RWPE2 (cell line): ENCODE data around the gene CSNK1G2.

Experiments
- ATAC-seq: fragments of 200-7000 bp; cut with Tn5 transposase; 3 replicates; pipeline ENCODE4 v1.9.1; 2021; ENCODE audit warnings: low read depth
- DNase-seq: peaks from one replicate; pipeline ENCODE4 v3.0.0-alpha.2; 2020; ENCODE audit warnings: low spot score
- H3K27ac ChIP-seq: fragments of 450-650 bp; 2 replicates; pipeline ENCODE4 v1.5.1; 2017; ENCODE audit warnings: mild to moderate bottlenecking; ENCODE audit not compliant: poor library complexity, severe bottlenecking
- H3K27me3 ChIP-seq: fragments of 250-450 bp; sonication (Bioruptor Pico); 2 replicates; pipeline ENCODE4 v1.5.1; 2021; ENCODE audit warnings: mild to moderate bottlenecking, moderate library complexity; ENCODE audit not compliant: insufficient read depth, poor library complexity, severe bottlenecking
- H3K36me3 ChIP-seq: fragments of 250-450 bp; sonication (Bioruptor Pico); 2 replicates; pipeline ENCODE4 v1.5.1; 2020; ENCODE audit warnings: low read depth, mild to moderate bottlenecking, moderate library complexity
- H3K4me1 ChIP-seq: fragments of 250-450 bp; sonication (Bioruptor Pico); 2 replicates; pipeline ENCODE4 v1.5.1; 2021; ENCODE audit warnings: mild to moderate bottlenecking, moderate library complexity; ENCODE audit not compliant: insufficient read depth, poor library complexity, severe bottlenecking
- H3K4me3 ChIP-seq: fragments of 250-450 bp; sonication (Bioruptor Pico); 2 replicates; pipeline ENCODE4 v1.5.1; 2021; ENCODE audit warnings: mild to moderate bottlenecking, moderate library complexity; ENCODE audit not compliant: severe bottlenecking
- H3K9me3 ChIP-seq: fragments of 250-450 bp; sonication (Bioruptor Pico); 2 replicates; pipeline ENCODE4 v1.5.1; 2021; ENCODE audit warnings: mild to moderate bottlenecking, moderate library complexity; ENCODE audit not compliant: severe bottlenecking
- TF ChIP-seq, protein P1 (sequence below): fragments of 450-650 bp; IDR thresholded peaks from one replicate; pipeline ENCODE4 v1.5.1; 2017; ENCODE audit warnings: mild to moderate bottlenecking, moderate library complexity; ENCODE audit not compliant: poor library complexity, severe bottlenecking

The CSNK1G2 gene

GRCh38 chr19:1902923-1903322 is 38.0 kb upstream of the CSNK1G2 start:
- TF ChIP-seq, protein P1, sequence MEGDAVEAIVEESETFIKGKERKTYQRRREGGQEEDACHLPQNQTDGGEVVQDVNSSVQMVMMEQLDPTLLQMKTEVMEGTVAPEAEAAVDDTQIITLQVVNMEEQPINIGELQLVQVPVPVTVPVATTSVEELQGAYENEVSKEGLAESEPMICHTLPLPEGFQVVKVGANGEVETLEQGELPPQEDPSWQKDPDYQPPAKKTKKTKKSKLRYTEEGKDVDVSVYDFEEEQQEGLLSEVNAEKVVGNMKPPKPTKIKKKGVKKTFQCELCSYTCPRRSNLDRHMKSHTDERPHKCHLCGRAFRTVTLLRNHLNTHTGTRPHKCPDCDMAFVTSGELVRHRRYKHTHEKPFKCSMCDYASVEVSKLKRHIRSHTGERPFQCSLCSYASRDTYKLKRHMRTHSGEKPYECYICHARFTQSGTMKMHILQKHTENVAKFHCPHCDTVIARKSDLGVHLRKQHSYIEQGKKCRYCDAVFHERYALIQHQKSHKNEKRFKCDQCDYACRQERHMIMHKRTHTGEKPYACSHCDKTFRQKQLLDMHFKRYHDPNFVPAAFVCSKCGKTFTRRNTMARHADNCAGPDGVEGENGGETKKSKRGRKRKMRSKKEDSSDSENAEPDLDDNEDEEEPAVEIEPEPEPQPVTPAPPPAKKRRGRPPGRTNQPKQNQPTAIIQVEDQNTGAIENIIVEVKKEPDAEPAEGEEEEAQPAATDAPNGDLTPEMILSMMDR = no peak
- no peak for ATAC-seq
- Histone ChIP-seq H3K4me1 (no peaks in the 10 kb centered on the region), H3K27ac (no peak overlapping the region), H3K36me3 (peaks cover 6% of the 10 kb centered on the region; the same call in 1 of the 2 replicates), H3K9me3 (no peaks in the 10 kb centered on the region), H3K27me3 (no peaks in the 10 kb centered on the region), H3K4me3 (no peak overlapping the region)
- no peak for DNase-seq

DNA sequence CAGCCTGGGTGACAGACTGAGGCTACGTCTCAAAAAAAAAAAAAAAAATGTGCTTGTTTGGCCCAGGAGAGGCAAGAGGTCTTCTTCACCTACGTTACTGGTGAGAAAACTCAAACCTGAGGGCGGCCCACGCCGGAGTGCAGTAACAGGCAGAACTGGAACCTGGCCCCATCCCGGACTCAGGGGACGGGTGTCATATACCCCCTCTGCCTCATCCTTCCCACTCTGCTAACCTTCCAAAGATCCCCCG is 36.2 kb upstream of the CSNK1G2 start:
- peak overlapping the region; percentile 77 for H3K4me3 ChIP-seq
- no peak for DNase-seq

DNA sequence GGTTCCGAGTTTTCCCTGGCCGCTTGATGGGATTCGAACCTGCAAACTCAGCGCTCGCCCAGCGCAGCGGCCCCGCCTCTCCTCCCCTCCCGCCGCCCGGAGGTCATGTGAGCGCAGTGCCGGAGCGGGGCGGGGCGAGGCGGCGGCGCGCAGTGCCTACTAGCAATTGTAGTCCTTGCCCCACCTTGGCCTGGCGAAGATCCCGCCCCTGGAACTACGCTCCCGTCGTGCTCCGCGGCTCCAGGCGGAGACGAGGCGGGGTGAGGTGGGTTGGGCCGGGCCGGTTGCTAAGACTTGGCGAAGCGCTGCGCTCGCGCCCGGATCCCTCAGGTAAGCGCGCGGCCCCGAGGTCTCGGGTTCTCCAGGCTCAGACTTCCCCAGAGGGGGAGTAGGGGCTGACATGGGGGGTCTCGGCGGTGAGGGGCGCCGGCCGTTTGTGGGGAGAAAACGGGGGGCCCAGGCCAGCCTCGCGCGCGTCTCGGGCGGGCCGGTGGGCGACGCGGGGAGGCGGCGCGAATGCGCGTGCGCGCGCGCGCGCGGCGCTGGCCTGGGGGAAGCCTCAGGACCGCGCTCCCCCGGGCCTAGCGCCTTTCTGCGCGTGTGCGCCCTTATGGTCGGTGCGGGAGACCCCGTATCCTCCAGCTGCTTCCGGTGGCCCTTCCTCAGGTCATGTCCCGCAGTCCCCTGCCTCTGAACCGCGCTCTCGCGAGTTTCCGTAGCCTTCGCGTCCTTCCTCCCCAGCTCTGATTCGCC is 35.7 kb upstream of the CSNK1G2 start, which contains the start of the genes ADAT3 and SCAMP4:
Gene ADAT3, plus strand, starts transcription at position 290 of the 753 bp plus-strand sequence. CDS start 6,649 bp downstream, outside the sequence.
Gene SCAMP4, plus strand, starts transcription at position 290 of the 753 bp plus-strand sequence. CDS start 9,621 bp downstream, outside the sequence.
- no peaks in the 10 kb centered on the region for H3K4me1 ChIP-seq
- TF ChIP-seq, protein P1 = no peak
- ATAC-seq = peak; percentile 93
- H3K9me3 ChIP-seq = no peaks in the 10 kb centered on the region
- H3K36me3 ChIP-seq = peaks cover 9% of the 10 kb centered on the region; the same call in 1 of the 2 replicates
- H3K27ac ChIP-seq = peak within 1 kb of the TSS; percentile 56
- H3K4me3 ChIP-seq = peak within 1 kb of the TSS; percentile 77
- H3K27me3 ChIP-seq = no peaks in the 10 kb centered on the region
- DNase-seq = peak; percentile 99

More for the DNA sequence above, 36.2 kb upstream of the CSNK1G2 start:
- Histone ChIP-seq H3K36me3 (peaks cover 9% of the 10 kb centered on the region; the same call in 1 of the 2 replicates), H3K4me1 (no peaks in the 10 kb centered on the region), H3K27me3 (no peaks in the 10 kb centered on the region), H3K9me3 (no peaks in the 10 kb centered on the region), H3K27ac (peak overlapping the region; percentile 56)
- no peak for ATAC-seq
- TF ChIP-seq, protein P1 = no peak

- no peak for DNase-seq
- Histone ChIP-seq H3K4me3 (peak overlapping the region; percentile 77), H3K27ac (peak overlapping the region; percentile 56), H3K4me1 (no peaks in the 10 kb centered on the region), H3K9me3 (no peaks in the 10 kb centered on the region), H3K27me3 (no peaks in the 10 kb centered on the region), H3K36me3 (peaks cover 9% of the 10 kb centered on the region; the same call in 1 of the 2 replicates)
- TF ChIP-seq, protein P1 = no peak
- ATAC-seq = no peak
These were observed 35.1 kb upstream of the CSNK1G2 start for GRCh38 chr19:1905863-1906375.
